Glomerular endothelial cell (primary cell): ENCODE measurements around the gene STK11IP. TPM values are rescaled to one million over a fixed set of nuclear protein-coding genes. Genes with fewer than 3 reads are reported as not detected.

Experiments
- DNase-seq: peaks from one replicate; pipeline ENCODE4 v3.0.0-alpha.2; 2011; ENCODE audit warnings: low read depth, low spot score; ENCODE audit errors: extremely low read depth
- total RNA-seq: library from RNA; depleted of rRNA; stranded (reverse); fragments of >200 nt; gene quantifications from 2 replicates; pipeline ENCODE4 v1.2.3, GENCODE V29; 2015

The STK11IP gene, protein sequence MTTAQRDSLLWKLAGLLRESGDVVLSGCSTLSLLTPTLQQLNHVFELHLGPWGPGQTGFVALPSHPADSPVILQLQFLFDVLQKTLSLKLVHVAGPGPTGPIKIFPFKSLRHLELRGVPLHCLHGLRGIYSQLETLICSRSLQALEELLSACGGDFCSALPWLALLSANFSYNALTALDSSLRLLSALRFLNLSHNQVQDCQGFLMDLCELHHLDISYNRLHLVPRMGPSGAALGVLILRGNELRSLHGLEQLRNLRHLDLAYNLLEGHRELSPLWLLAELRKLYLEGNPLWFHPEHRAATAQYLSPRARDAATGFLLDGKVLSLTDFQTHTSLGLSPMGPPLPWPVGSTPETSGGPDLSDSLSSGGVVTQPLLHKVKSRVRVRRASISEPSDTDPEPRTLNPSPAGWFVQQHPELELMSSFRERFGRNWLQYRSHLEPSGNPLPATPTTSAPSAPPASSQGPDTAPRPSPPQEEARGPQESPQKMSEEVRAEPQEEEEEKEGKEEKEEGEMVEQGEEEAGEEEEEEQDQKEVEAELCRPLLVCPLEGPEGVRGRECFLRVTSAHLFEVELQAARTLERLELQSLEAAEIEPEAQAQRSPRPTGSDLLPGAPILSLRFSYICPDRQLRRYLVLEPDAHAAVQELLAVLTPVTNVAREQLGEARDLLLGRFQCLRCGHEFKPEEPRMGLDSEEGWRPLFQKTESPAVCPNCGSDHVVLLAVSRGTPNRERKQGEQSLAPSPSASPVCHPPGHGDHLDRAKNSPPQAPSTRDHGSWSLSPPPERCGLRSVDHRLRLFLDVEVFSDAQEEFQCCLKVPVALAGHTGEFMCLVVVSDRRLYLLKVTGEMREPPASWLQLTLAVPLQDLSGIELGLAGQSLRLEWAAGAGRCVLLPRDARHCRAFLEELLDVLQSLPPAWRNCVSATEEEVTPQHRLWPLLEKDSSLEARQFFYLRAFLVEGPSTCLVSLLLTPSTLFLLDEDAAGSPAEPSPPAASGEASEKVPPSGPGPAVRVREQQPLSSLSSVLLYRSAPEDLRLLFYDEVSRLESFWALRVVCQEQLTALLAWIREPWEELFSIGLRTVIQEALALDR
- total RNA-seq = 5.6 and 12.3 TPM in 2 replicates

DNA sequence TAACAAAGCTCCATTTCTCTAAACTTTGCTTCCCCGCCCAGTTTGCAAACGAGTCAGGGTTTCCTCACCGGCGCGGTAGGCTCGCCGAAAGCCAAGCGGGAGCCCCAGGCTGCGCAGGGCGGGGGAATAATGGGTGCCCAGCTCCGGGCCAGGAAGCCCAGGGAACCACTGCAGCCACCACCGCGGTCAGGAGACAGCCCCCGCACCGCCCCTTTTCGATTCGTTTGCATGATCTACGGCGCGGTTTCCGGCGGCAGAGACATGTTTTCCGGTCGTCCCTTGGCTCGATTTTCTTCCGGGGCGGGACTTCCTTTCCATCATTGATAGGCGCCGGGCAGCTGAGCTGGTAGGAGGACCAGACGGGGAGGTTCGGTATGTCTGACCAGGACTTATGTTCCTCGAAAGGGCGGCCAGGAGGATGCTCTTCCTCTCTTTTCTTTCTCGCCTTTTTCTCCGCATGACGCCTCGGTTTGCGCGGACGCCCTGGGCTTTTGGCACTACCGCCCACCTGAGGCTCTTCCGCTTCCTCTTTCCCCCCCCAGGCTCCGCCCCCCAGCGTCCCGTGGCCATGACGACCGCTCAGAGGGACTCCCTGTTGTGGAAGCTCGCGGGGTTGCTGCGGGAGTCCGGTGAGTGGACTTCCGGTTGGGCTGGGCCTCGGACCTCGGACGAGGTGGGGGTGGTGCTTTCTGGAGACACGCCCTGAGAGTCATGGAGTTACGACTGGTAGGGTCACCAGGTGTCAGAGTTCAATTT is at the start of gene STK11IP:
Gene STK11IP, plus strand, starts transcription at position 306 of the 756 bp plus-strand sequence. Its CDS starts 263 bp downstream, at position 569.
- peak; percentile 71 for DNase-seq

DNA sequence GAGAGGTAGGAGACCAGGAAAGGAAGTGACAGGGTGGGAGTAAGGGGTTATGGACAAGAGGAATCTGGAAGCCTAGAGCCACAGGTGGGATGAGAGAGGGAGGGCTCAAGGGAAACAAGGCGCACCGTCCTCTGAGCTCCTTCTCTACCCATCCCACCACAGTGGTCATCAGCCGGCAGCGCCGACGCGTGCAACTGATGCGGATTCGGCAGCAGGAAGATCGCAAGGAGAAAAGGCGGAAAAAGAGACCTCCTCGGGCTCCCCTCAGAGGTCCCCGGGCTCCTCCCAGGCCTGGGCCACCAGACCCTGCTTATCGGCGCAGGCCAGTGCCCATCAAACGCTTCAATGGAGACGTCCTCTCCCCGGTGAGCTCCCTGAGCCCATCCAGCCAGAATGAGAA is 48.7 kb upstream of the STK11IP start:
- no peak for DNase-seq

DNA sequence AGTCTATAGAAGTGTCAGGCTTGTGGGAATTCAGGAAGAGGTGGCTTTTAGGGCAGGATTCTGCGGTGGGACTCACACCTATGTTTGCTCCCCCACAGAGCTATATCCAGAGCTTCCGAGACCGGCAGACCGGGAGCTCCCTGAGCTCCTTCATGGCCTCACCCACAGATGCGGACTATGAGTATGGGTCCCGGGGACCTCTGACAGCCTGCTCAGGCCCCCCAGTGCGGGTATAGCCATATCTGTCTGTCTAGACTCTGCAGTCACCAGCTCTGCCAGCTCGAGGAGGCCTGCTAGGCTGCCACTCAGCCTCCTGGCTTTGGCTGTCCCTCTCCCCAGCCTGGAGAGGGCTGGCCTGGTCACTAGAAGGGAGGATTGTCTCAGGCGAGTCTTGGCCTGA is 48.0 kb upstream of the STK11IP start:
- no peak for DNase-seq

DNA sequence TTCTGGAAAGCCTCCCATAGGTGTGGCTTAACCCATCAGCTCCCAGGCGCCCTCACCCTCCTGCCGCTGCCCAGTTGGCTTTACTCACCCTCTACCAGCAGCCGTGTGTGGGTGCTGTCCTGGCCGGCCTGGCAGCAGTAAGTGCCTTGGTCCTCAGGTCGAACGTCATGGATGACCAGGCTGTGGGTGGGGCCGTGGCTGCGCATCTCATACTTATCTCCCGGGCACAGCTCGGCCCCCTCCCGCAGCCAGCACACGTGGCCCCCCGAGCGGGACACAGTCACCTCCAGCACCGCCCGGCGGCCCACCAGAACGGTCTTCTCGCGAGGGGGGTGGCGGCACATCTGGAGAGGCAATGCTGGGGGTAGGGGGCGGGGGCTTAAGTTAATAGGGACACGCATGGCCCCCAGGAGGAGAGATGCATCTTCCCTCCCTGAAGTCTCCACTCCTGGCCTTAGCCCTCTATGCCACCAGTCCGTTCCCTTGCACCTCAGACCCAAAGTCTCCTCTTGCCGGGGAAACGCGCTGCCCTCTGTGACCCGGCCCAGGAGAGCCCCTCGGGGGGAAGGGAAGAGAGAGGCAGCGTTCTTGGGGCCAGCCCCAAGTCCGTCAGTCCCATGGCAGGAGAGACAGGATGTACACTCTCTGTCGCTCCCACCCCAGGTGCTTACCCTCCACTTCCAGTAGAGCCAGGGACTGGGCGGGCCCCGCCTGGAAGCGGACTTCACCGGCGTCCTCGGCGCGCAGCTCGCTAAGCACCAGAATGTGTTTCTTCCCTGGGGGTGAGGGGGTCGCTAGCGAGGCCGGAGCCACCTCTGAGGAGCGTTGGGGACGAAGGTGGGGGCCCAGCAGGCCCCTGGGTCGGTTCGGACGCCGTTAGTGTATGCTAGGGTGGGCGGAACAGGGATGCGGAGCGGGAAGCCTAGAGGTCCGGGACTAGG is 45.9 kb upstream of the STK11IP start:
- no peak for DNase-seq

DNA sequence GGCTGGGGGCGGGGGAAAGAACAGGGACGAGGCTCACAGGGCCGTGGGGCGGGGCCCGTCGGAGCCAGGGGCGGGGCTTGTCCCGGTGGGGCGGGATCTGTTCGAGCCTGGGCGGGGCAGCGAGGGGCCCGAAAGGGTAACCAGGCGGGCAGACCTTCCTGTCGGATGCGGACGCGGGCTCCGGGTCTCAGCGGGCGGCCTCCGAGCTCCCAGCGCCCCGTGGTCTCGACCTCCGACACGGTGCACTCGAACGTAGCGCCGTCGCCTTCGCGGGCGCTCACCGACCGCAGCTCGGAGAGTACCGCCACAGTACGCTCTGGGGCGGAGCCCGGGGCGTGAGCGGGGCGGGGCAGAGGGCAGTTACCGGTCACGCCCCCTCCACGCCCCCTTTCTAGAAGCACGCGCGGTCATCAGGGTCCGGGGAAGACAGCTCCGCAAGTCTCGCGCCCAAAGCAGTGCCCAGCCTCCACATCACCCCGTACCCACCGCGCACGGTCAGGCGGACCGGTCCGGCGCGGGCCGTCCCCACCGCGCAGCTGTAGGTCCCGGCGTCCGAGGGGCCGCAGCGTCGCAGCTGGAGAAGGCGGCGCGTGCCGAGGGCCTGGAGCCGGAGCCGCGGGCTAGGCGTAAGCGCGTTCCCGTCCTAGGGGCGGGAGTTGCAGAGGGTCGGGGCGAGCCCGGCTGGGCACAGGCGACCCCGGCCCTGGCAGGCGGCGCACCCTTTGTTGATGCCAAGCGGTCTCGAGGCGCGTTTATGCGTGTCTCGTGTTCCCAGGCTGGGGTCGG is 45.1 kb upstream of the STK11IP start:
- DNase-seq = no peak

DNA sequence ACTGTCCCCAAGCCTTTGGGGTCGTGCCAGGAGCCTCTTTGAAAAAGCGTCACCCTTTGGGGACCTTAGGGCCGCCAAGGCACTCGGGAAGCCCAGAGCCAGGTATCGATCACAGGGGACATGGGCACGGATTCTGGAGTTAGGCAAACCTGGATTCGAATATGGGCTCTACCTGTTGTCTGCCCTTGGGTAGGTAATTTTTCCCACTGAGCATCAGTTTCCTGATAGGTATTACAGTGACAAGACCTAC is 44.6 kb upstream of the STK11IP start:
- no peak for DNase-seq

DNA sequence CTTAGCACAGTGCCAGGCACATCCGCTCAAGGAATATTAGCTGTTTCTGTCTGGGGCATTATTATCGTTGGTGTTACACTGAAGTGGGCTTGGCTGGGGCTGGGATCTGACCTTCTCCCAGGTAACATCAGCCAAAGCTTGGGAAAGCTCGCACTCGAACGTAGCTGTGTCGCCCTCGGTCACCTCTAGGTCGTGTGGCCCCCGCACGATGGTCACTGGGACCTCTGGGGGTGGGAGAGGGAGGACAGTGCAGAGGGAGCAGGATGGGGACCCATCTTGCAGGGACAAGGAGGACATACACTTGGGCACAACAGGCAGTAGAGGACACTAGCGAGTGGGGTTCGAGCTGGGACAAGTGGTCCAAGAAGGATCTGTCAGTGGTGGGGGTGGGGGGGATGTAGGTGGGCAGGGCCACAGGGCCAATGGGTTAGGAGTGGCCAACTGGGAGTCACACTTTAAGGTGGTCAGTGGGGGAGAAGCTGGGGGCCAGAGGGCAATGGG is 44.1 kb upstream of the STK11IP start:
- DNase-seq = no peak

DNA sequence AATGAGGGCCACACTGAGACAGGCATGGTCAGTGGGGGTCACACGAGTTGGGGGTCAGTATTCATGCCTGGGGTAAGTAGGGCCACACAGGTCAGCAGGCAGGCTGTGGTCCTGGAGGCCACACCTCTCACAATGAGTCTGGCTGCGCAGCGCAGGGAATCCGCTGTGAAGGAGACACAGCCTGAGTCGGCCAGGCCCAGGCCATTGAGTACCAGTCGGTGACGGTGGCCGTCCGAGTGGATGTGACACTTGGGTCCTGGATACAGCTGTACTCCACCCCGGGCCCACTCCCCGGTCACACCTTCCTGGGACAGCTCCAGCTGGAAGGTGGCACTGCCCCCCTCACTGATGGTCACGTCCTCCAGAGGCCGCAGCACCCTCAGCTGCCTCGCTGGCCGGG is 43.3 kb upstream of the STK11IP start:
- no peak for DNase-seq

DNA sequence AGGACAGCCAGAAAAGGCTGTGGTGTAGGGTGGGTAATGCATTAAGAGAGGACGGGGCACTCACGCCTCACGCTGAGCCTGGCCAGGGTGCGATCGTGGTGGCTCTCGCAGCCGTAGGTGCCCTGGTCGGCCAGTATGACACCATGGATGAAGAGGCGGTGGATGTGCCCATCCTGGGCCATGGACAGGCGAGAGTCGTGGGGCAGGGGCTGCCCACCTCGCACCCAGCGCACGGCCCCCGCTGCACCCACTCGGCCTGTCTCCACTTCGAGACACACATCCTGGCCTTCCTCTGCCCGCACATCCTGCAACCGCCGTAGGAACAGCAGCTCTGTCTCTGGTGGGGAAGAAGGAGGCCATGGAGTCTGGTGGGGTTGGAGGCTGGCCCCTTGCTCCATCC is 41.7 kb upstream of the STK11IP start:
- DNase-seq = no peak

DNA sequence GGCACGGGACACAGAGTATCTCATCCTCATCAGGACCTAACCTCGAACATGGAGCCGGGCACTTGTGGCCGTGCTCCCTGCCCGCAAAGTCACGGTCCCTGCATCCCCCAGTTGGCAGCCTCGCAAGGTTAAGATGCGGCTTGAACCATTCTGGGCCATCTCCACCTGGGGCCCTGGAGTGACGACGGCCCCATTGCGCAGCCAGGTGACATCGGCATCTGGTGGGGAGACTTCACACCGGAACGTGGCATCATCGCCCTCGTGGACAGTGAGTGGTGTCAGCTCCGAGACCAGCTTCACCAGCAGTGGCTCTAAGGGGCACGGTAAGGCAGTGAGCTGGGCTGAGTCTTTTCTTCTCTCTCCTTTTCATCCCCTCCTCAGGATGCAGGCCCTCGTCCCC is 41.2 kb upstream of the STK11IP start:
- no peak for DNase-seq

DNA sequence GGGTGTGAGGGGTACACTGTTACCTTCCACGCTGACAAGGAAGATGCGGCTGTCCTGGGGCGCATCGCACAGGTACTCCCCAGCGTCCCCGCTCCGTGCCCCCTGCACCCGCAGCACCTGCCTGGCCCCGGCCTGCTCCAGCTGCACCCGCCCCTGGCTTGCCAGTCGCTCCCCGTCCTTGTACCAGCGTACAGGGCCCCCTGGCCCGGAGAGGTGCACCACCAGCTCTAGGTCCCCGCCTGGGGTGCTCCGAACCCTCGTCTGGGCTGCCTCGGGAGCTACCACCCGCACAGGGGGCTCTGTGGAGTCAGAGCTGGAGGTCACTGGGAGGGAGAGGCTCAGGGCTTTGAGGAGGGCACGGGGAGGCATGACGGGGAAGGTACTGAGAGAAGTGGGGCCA is 40.3 kb upstream of the STK11IP start:
- no peak for DNase-seq

DNA sequence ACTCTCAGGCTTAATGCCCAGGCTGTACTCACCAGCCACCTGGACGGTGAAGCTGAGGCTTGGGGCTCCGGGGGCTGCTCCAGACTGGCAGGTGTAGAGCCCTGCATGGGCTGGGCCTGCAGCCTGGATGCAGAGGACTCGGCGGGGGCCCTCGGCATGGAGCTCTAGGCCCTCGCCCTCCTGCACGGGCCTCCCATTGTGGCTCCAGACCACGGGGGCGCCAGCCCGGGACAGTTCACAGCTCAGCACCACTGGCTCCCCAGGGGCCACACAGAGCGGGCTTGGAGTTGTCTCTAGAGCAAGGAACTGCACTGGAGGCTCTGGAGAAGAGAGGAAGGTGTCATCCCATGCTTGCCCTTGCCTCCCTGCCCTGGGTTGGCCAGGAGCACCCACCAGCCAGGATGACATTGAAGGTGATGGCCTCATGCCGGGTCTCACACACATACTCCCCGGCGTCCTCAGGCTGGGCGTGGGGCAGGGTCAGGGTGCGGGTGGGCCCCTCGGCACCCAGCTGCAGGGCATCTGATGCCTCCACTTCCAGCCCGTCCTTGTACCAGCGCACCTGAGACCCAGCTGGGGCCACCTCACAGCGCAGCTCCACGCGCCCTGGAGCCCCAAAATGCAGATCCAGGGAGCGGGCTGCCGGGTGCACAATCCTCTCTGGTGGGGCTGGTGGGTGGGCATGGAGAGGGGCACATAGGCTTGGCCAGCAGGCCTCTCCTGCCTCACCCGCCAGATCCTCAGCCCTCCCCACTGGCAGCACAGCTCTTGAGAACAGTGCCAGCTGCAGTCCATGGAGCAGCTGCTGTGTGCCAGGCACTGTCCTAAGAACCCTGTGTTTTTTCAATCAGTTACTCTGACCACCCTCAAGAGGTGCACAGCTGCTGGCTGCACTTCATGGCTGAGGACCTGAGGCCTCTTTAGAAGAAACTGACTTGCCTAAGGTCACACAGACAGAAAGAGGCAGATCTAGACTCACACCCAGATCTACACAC is 39.6 kb upstream of the STK11IP start:
- no peak for DNase-seq

DNA sequence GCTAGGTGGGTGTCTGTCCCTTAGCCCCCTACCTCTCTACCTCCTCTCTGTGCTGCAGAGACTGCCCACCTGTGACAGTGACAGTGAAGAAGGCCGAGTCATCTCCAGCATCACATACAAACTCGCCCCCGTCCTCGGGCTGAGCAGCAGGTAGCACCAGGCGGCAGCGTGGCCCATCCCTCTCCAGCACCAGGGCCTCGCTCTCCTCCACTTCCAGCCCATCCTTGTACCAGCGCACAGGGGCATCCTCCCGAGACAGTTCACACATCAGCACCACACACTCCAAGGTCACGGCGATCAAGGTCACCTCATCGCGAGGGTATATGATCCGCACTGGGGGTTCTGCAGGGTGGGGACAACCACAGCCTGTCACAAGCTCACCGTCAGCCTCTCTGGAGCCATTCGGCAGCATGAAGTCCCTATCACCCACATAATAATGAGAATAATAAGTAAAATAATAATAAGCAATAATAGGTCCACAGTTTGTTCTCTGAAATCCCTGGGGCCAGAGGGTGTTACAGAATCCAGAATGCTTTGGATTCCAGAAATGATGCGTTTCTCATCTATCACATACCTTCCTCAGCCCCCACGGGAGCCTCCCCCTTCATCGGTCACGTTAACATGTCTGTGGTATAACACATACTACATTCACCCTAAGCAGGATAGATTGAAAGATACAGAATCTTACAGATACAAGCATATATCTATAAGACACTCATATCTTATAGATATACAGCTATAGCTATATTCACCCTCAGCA is 38.3 kb upstream of the STK11IP start:
- no peak for DNase-seq

DNA sequence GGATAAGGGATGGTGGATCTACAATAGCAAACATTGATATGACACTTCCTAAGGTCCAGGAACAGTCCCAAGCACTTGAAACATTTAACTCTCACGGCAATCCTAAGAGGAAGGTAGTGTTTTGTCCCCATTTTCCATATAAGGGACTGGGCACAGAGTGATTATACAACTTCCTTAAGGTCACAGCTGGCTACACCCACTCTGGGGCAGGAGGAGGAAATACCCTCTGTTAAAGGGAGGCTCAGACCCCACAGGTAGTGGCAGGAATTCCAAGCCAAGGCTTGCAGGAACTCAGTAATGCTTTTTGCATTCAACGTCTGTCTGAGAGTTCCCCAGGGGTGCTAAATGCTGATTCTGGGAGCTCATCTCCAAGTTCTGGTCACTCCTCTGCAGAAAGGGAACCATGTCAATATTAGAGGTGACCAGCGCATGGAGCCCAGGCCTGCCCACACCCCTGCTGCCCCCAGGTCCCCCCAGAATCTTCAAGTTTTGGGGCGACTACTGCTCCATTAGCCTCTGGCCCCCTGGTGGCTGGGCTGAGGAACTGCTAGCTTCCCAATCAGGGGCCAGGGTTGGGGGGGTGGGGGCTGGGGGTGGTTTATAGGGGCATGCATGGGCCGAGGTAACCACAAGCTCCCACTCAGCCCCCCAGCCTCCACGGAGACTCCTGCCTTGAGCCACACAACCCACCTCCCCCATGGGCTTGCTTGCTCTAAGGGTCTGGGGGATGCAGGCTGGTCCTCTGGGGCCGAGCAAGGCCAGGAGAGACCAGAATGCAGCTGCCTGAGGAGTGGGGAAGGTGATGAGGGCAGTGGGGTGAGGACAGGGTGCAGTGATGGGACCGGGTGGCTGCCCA is 37.4 kb upstream of the STK11IP start:
- no peak for DNase-seq

DNA sequence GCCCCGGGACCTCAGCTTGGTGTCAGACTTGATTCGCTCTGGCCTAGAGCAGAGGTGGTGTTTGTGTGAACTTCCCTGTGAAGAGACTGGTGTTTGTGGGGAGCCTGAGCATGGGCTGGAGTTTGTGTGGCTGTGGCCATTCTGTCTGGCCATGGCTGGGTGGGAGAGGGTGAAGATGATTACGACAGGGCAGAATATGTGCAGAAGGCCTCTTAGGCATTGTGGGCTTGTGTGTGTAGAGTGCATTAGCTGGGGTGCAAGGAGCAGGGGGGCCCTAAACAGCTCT is 36.8 kb upstream of the STK11IP start:
- no peak for DNase-seq
